ENCODE data around the gene KANTR.

DNA sequence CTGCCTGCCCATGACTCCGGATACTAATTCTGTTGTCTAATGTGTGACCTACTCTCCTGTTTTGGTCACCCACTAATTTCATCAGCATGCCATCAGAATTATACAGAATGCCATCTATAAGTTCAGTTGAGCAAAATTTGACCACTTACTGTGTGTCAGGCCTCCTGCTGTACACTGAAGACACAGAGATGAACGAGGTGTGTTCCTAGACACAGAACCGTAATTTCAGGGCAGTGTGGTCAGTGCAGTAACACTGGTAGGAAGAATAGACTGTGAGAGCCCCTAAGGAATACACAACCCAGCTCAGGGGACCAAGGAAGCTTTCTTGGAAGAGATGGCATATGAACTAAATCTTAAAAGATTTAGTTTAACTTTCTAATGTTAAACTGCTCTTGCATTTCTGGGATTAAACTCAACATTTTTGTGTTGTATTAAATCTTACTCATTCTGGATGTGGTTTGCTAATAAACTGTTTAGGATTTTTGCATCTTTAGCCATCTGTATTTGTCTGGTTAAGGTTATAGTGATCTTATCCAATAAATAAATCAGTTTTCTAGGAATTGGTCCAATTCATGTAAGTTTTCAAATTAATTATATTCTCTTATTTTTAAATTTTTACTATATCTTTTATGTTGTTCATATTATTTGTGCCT, 34.3 kb downstream of the KANTR start:
- TF ChIP-seq, protein P1, sequence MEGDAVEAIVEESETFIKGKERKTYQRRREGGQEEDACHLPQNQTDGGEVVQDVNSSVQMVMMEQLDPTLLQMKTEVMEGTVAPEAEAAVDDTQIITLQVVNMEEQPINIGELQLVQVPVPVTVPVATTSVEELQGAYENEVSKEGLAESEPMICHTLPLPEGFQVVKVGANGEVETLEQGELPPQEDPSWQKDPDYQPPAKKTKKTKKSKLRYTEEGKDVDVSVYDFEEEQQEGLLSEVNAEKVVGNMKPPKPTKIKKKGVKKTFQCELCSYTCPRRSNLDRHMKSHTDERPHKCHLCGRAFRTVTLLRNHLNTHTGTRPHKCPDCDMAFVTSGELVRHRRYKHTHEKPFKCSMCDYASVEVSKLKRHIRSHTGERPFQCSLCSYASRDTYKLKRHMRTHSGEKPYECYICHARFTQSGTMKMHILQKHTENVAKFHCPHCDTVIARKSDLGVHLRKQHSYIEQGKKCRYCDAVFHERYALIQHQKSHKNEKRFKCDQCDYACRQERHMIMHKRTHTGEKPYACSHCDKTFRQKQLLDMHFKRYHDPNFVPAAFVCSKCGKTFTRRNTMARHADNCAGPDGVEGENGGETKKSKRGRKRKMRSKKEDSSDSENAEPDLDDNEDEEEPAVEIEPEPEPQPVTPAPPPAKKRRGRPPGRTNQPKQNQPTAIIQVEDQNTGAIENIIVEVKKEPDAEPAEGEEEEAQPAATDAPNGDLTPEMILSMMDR (IDR thresholded peaks at IDR 0.05) = no peak
- no peak for TF ChIP-seq POLR2A (IDR thresholded peaks at IDR 0.05)
